HG03139 (cell line): Measurements from ENCODE around the gene SGCG.
"Not testable (repeated sequence)": the region's sequence is repeated elsewhere in the genome, so short reads cannot be mapped to it uniquely, and the experiment has no call there.

ENCODE experiments used
- ATAC-seq: cut with Tn5 transposase; IDR thresholded peaks from one replicate; pipeline ENCODE4 v1.9.1; 2021; ENCODE audit not compliant: unreplicated experiment

The SGCG gene, protein sequence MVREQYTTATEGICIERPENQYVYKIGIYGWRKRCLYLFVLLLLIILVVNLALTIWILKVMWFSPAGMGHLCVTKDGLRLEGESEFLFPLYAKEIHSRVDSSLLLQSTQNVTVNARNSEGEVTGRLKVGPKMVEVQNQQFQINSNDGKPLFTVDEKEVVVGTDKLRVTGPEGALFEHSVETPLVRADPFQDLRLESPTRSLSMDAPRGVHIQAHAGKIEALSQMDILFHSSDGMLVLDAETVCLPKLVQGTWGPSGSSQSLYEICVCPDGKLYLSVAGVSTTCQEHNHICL

GRCh38 chr13:23180711-23181110 is at the start of gene SGCG:
Gene SGCG, plus strand, starts transcription at chr13:23180979. Its CDS starts 22,716 bp downstream, at chr13:23203695.
- no peak for ATAC-seq

- no peak for ATAC-seq
Measured at GRCh38 chr13:23134542-23134941, 46.2 kb upstream of the SGCG start.

DNA sequence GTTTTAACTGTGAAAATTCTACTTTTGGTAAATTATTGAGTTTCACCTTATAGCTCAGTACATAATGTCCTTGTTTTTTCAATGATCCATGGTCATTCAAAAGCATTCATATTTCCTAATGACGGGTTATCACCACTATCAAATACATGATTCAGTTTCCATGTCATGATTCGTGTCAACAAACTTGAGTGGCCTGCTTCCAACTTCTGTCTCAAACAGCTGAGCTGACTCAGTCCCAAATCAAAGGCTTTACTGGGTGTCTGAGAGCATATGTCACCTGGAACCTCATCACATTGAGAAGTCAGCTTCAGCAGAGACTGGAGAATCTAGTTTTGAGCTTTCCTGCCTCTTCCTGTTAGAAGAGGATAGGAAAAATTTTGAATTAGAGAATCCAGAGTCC is 40.3 kb upstream of the SGCG start:
- ATAC-seq = no peak

DNA sequence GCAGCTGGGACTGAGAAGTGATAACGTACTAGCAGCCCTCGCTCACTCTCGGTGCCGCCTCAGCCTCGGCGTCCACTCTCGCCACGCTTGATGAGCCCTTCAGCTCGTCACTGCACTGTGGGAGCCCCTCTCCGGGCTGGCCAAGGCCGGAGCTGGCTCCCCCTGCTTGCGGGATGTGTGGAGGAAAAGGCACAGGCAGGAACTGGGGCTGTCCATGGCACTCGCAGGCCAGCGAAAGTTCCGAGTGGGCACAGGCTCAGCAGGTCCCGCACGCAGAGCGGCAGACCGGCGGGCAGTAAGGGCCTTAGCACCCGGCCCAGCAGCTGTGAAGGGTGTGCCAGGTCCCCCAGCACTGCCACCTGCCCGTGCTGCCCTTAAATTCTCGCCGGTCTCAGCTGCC is 38.8 kb upstream of the SGCG start:
- no peak for ATAC-seq

DNA sequence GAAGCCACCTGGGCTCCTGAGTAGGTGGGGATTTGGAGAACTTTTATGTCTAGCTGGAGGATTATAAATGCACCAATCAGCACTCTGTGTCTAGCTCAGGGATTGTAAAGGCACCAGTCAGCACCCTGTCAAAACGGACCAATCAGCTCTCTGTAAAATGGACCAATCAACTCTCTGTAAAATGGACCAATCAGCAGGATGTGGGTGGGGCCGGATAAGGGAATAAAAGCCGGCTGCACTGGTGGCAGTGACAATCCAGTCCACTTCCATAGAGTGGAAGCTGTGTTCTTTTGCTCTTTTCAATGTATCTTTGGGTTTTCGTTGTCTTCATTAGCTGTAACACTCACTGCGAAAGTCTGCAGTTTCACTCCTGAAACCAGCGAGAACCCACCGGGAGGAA is 38.2 kb upstream of the SGCG start:
- ATAC-seq = not testable (repeated sequence)

GRCh38 chr13:23144431-23144830 is 36.3 kb upstream of the SGCG start:
- ATAC-seq = no peak

GRCh38 chr13:23146006-23146405 is 34.8 kb upstream of the SGCG start:
- ATAC-seq = no peak

DNA sequence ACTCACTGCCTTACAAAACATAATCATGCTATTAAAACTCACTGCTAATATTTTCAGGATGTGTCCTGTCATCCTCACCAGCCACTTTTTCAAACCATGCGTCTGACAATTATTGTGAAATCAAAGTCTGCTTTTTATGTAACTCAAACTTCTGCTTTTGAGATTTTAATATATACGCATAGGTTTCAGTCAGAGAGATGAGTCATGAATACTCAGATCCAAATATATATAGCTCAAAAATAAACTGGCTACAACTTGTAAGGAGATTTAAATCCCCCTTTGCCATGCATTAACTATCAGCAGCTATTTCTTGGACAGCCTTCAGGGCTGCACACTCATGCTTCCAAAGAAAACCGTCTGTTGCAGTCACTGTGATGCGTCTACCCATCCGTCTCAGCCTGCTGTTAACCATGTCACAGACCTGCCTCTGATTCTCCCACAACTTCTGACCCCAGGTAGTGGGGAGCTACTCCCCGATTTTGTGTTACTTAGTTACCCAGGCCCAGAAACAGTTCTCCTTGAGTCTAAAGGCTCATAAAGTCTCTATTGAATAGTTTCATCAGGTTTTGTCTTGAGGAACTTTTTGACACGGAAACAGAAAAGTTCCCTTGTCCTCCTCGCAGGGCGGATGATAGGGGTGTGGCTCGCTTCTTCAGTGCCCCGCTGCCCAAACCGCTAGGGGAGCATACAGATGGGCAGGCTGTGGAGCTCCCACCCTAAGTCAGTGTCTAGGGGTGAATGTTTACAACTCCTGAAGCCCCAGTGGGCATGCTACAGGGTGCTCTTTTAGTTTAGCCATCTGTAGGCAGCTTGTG is 33.8 kb upstream of the SGCG start:
- ATAC-seq = no peak

- no peak for ATAC-seq
Measured at GRCh38 chr13:23147827-23148226, 33.0 kb upstream of the SGCG start.

GRCh38 chr13:23157781-23158180 is 23.0 kb upstream of the SGCG start:
- ATAC-seq = no peak

DNA sequence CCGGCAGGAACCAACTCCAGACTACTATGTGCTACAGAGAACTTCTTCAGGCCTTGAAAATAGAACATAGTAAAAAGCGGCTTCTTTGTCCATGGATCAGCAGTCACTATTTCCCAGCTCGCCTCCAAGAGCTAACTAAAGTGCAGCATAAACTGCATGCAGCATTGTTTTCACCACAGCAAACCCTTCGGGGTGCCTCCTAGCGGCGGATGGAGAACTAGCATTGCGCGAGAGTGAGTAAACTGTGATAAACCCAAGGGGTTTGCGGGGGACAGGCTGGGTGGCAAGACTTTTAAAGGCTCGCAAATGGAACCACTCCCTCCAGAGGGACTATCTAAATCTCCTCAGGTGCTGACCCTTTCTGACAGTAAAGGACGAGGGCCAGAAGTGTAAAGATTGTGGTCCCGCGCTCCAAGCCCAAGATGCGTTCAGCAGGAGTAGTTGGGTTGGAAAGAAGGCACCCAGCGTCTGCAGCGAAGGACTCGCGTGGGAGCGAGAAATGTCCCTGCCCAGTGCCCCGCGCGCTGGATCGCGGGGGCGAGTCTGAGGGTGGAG is 21.5 kb upstream of the SGCG start:
- no peak for ATAC-seq

GRCh38 chr13:23159760-23160637 is 20.8 kb upstream of the SGCG start:
- no peak for ATAC-seq

DNA sequence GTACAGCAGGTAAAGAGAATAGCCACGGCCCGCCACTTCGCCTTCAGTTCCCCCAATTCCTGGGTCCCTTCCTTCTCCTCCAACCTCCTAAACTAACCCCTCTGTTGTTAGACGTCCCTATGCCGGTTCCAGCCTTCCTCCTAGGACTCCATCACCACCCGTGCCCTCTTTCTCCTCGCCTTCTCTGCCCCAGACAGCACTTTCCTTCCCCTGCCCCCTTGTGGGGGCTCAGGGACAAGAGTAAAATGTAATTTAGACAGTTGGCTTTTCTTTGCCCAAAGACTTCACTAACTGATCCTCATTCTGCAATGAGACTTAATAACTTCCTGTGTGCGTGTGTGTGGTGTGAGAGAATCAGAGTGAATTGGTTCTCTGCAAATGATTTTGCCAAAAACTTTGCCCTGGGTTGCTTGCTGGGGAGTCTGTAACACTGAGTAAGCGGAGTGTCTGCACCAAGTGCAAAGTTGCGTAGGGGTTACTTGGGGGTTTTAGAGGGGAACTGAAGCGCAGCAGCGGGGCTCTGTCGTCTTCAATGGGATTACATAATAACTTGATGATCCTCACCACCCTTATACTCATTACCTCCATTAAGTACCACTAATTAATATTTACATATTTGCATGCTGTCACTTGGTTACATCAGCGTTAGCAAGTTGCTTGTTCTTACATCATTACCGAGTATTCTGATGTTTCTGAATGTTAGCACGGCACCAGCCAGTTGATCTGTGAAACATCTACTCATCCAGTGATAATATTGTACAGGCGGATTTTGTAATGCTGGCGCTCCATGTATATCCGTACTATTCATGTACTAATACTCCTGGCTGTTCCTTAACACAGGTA is 19.9 kb upstream of the SGCG start:
- no peak for ATAC-seq

GRCh38 chr13:23161481-23161825 is 19.3 kb upstream of the SGCG start:
- no peak for ATAC-seq

GRCh38 chr13:23175920-23176319 is 4.9 kb upstream of the SGCG start:
- ATAC-seq = no peak

DNA sequence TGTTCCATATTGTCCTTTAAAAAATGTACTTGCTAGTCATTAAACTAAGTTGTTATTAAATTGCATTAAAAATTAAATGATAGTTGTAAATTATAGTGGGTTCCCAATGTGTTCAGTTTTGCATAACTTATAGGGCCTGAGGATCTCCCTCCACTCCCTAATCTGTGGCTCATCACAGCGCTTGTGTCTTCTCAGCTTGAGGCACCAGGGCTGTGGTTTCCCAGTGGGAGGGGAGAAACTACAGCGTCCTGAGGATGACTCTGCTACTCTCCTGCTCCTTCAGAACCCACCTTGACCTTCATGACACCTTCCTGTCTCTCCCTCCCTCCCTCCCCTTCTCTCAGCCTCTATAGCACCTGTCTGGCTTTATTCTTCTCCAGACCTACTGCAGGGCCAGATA is 1.4 kb downstream of the SGCG start:
- ATAC-seq = no peak

GRCh38 chr13:23183292-23183691 is 2.5 kb downstream of the SGCG start:
- ATAC-seq = no peak

DNA sequence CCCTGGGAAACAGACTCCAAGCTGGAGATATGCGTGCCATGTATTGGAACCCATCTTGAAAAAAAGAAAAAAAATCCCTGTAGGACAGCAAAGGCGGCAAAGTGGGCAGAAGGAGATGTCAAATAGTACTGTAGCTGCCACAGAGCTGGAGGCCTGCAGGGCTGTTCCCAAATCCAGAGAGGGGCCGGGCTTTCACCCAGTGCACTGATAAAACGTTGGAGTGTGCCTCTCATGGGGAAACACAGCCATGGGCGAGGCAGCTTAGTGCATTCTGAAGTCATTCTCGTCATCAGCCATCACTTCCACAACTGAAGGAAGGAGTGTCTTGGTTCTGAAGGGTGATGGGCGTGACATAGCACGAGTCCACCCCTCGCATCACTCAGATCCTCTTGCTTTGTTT is 4.8 kb downstream of the SGCG start:
- no peak for ATAC-seq

DNA sequence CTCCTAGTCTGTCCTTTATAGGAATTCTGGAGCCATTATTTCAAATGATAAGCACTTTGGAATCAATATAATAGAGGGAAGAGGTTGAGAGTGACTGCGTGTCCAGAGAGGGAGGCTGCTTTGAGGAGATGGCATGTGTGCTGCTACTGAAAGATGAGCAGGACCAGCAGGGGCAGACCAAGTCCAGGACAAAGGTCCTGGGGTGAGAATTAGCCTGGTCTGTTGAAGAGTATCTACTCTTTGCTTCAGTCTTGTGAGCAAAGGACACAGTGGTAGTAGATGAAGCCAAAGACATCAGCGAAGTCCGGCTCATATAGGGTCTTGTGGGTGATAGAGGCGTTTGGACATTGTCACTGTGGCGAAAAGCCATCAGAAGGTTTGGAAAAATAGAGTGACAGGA is 21.1 kb downstream of the SGCG start:
- no peak for ATAC-seq

GRCh38 chr13:23202383-23202782 is 21.6 kb downstream of the SGCG start:
- ATAC-seq = no peak
